ENCODE data around the gene ICAM4. TPM values are rescaled to one million over a fixed set of nuclear protein-coding genes. Genes with fewer than 3 reads are reported as not detected.

ICAM4 gene
- total and polyA plus RNA-seq, 2 of the 13 experiments (the other 11 are each of a cell fraction or from before 2014, with no cell fraction given), result 2.9 to 4.0 TPM

DNA sequence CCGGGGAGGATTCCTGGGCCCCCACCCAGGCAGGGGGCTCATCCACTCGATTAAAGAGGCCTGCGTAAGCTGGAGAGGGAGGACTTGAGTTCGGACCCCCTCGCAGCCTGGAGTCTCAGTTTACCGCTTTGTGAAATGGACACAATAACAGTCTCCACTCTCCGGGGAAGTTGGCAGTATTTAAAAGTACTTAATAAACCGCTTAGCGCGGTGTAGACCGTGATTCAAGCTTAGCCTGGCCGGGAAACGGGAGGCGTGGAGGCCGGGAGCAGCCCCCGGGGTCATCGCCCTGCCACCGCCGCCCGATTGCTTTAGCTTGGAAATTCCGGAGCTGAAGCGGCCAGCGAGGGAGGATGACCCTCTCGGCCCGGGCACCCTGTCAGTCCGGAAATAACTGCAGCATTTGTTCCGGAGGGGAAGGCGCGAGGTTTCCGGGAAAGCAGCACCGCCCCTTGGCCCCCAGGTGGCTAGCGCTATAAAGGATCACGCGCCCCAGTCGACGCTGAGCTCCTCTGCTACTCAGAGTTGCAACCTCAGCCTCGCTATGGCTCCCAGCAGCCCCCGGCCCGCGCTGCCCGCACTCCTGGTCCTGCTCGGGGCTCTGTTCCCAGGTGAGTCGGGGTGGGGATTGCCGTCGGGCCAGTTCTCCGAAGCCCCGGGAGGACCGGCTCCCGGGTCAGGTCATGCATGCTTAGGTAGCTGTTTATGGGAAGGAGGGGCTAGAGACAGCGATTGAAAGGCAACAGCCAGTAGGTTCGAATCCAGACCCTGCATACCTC is 15.9 kb upstream of the ICAM4 start, which contains the start of gene ICAM1 (continued):
- TF ChIP-seq, protein P1, sequence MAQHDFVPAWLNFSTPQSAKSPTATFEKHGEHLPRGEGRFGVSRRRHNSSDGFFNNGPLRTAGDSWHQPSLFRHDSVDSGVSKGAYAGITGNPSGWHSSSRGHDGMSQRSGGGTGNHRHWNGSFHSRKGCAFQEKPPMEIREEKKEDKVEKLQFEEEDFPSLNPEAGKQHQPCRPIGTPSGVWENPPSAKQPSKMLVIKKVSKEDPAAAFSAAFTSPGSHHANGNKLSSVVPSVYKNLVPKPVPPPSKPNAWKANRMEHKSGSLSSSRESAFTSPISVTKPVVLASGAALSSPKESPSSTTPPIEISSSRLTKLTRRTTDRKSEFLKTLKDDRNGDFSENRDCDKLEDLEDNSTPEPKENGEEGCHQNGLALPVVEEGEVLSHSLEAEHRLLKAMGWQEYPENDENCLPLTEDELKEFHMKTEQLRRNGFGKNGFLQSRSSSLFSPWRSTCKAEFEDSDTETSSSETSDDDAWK (CRISPR knock-in tag; IDR thresholded peaks at IDR 0.05), result no peak
- TF ChIP-seq, protein P2, sequence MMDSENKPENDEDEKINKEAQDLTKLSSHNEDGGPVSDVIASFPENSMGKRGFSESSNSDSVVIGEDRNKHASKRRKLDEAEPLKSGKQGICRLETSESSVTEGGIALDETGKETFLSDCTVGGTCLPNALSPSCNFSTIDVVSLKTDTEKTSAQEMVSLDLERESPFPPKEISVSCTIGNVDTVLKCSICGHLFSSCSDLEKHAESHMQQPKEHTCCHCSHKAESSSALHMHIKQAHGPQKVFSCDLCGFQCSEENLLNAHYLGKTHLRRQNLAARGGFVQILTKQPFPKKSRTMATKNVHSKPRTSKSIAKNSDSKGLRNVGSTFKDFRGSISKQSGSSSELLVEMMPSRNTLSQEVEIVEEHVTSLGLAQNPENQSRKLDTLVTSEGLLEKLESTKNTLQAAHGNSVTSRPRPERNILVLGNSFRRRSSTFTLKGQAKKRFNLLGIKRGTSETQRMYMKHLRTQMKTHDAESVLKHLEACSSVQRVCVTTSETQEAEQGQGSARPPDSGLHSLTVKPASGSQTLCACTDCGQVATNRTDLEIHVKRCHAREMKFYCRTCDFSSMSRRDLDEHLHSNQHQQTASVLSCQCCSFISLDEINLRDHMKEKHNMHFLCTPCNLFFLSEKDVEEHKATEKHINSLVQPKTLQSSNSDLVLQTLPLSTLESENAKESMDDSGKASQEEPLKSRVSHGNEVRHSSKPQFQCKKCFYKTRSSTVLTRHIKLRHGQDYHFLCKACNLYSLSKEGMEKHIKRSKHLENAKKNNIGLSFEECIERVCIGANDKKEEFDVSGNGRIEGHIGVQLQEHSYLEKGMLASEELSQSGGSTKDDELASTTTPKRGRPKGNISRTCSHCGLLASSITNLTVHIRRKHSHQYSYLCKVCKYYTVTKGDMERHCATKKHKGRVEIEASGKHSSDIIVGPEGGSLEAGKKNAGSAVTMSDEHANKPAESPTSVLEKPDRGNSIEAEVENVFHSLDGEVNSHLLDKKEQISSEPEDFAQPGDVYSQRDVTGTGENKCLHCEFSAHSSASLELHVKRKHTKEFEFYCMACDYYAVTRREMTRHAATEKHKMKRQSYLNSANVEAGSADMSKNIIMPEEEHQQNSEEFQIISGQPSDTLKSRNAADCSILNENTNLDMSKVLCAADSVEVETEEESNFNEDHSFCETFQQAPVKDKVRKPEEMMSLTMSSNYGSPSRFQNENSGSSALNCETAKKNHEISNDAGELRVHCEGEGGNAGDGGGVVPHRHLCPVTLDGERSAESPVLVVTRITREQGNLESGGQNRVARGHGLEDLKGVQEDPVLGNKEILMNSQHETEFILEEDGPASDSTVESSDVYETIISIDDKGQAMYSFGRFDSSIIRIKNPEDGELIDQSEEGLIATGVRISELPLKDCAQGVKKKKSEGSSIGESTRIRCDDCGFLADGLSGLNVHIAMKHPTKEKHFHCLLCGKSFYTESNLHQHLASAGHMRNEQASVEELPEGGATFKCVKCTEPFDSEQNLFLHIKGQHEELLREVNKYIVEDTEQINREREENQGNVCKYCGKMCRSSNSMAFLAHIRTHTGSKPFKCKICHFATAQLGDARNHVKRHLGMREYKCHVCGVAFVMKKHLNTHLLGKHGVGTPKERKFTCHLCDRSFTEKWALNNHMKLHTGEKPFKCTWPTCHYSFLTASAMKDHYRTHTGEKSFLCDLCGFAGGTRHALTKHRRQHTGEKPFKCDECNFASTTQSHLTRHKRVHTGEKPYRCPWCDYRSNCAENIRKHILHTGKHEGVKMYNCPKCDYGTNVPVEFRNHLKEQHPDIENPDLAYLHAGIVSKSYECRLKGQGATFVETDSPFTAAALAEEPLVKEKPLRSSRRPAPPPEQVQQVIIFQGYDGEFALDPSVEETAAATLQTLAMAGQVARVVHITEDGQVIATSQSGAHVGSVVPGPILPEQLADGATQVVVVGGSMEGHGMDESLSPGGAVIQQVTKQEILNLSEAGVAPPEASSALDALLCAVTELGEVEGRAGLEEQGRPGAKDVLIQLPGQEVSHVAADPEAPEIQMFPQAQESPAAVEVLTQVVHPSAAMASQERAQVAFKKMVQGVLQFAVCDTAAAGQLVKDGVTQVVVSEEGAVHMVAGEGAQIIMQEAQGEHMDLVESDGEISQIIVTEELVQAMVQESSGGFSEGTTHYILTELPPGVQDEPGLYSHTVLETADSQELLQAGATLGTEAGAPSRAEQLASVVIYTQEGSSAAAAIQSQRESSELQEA (CRISPR knock-in tag; IDR thresholded peaks at IDR 0.05; ENCODE audit: not compliant biosample characterization), result no peak
- no peak for TF ChIP-seq ZNF550 (CRISPR knock-in tag; IDR thresholded peaks at IDR 0.05; ENCODE audit: borderline replicate concordance)
- TF ChIP-seq SAFB2 (CRISPR knock-in tag; IDR thresholded peaks at IDR 0.05; ENCODE audit: borderline replicate concordance, low read depth), result peak; percentile 83
- peak; percentile 67 for TF ChIP-seq SP2 (CRISPR knock-in tag; IDR thresholded peaks at IDR 0.05)
- TF ChIP-seq ATF1 (CRISPR knock-in tag; IDR thresholded peaks at IDR 0.05), result 0 out of 2 replicates have a peak, but pooled peaks have one; percentile 16
- no peak for TF ChIP-seq ZNF343 (CRISPR knock-in tag; IDR thresholded peaks at IDR 0.05)
- TF ChIP-seq REXO4 (CRISPR knock-in tag; IDR thresholded peaks at IDR 0.05; ENCODE audit: borderline replicate concordance), result no peak
- 0 out of 2 replicates have a peak, but pooled peaks have one; percentile 42 for TF ChIP-seq KDM5A (IDR thresholded peaks at IDR 0.05; ENCODE audit: borderline replicate concordance, low read length)
- TF ChIP-seq, protein P3, sequence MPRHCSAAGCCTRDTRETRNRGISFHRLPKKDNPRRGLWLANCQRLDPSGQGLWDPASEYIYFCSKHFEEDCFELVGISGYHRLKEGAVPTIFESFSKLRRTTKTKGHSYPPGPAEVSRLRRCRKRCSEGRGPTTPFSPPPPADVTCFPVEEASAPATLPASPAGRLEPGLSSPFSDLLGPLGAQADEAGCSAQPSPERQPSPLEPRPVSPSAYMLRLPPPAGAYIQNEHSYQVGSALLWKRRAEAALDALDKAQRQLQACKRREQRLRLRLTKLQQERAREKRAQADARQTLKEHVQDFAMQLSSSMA (CRISPR knock-in tag; IDR thresholded peaks at IDR 0.05), result peak; percentile 78
- TF ChIP-seq, protein P4, sequence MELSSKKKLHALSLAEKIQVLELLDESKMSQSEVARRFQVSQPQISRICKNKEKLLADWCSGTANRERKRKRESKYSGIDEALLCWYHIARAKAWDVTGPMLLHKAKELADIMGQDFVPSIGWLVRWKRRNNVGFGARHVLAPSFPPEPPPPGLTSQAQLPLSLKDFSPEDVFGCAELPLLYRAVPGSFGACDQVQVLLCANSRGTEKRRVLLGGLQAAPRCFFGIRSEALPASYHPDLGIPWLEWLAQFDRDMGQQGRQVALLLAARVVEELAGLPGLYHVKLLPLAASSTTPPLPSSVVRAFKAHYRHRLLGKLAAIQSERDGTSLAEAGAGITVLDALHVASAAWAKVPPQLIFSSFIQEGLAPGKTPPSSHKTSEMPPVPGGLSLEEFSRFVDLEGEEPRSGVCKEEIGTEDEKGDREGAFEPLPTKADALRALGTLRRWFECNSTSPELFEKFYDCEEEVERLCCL (CRISPR knock-in tag; IDR thresholded peaks at IDR 0.05; ENCODE audit: borderline replicate concordance), result peak; percentile 70; the same call in 1 of the 2 replicates
- TF ChIP-seq JUNB (CRISPR knock-in tag; IDR thresholded peaks at IDR 0.05; ENCODE audit: borderline replicate concordance), result peak; percentile 30; the same call in 1 of the 2 replicates
- TF ChIP-seq ZFP36L2 (CRISPR knock-in tag; IDR thresholded peaks at IDR 0.05), result no peak
- peak; percentile 27; the same call in 1 of the 2 replicates for TF ChIP-seq ZNF652 (CRISPR knock-in tag; IDR thresholded peaks at IDR 0.05; ENCODE audit: borderline replicate concordance, low read depth)
- no peak; the same call in 1 of the 2 replicates for TF ChIP-seq NFYC (CRISPR knock-in tag; IDR thresholded peaks at IDR 0.05)
- TF ChIP-seq SOX5 (CRISPR knock-in tag; IDR thresholded peaks at IDR 0.05; ENCODE audit: borderline replicate concordance), result peak; percentile 72; the same call in 1 of the 2 replicates
- TF ChIP-seq ZMAT3 (CRISPR knock-in tag; conservative IDR thresholded peaks at IDR 0.05), result peak; percentile 85; the same call in 1 of the 2 replicates
